GM19035 (cell line): ENCODE data around the gene ZNRF1.

ENCODE experiments used
- ATAC-seq: cut with Tn5 transposase; IDR thresholded peaks from one replicate; pipeline ENCODE4 v1.9.1; 2021; ENCODE audit not compliant: unreplicated experiment

ZNRF1 gene

DNA sequence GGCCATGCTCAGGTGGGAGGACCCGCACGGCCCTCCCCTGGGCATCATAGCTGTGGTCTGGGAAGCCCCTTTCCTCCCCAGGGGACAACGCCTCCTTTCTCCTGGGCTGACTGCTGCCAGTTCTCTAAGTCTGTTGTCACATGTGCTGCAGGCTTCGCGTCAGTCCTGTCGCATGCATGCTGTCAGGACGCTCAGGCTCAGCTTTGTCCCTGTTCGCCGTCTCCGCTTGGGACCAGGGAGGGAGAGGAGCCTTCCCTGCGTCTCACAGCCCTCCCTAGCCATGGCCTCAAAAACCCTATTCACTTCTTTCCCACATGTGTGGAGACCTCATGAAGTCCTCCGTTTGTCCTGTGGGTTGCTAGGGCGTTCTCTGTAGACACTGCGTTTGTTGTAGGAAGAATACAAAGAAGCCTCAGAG, 96.4 kb downstream of the ZNRF1 start:
- ATAC-seq: no peak

DNA sequence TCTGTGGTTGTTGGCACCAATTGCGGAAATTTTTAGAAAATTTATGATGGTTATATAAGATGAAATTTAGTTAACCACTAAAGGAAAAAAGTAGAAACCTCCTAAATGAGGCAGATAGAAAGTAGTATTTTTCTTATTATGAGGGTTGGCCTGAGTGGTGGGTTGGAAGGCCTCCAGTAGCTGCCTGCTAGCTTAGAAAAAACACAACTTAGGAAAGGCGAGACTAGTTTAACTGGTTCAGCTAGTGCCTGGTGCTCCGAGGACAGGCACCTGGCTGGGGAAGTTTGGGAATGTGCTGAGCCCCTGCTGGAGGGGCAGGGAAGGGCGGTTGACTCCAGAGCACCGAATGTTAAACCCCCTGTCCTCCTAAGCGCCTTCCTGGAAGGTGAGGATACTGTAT, 97.8 kb downstream of the ZNRF1 start:
- no peak for ATAC-seq

DNA sequence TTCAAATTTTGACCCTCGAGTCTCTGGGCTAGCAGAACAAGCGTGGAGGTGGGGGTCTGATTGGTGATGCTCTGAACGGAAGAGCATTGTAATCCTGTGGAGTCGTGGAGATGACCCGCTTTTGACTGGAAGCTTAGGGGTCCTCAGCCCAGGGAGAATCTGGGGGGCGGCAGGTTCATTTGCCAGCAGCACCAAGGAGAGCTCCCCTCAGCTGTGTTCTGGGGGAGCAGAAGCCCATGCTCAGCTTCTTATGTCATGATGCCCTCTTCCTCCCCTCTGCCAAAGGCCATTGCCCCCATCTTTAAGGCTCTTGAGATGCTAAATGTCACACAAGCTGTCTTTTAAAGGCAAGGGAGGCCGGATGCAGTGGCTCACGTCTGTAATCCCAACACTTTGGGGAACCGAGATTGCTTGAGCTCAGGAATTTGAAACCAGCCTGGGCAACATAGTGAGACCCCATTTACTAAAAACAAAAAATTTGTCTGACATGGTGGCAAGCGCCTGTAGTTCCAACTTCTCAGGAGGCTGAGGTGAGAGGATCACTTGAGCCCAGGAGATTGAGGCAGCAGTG, 98.5 kb downstream of the ZNRF1 start:
- no peak for ATAC-seq

GRCh38 chr16:75097941-75098901, 99.4 kb downstream of the ZNRF1 start:
- no peak for ATAC-seq

DNA sequence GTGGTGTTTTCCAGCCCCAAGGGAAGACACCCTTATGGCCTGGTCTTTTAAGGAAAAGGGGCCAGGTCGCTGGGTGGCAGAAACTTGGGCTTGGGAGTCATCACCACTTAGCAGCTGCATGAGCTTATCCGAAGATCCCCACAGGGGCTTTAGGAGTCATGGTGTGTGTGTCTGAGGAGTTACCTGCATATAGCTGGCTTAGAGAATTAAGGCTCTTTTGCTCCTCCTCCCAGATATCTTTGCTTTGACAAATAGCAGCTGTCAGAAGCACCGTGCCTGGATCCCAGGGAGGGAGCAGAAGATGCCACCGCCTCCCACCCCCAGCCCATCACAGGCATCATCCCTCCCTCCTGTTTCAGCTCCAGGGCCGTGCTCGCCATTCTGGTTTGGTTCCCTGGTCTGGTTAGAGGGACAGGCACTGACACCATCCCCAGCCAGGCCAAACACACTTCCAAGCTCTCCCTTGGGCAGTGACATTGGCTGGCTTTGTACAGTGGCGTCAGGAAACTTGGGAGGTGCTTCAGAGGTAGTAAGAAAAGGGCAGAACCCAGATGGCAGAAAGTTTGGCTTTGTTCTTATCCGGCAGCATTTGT, 100.3 kb downstream of the ZNRF1 start:
- no peak for ATAC-seq

DNA sequence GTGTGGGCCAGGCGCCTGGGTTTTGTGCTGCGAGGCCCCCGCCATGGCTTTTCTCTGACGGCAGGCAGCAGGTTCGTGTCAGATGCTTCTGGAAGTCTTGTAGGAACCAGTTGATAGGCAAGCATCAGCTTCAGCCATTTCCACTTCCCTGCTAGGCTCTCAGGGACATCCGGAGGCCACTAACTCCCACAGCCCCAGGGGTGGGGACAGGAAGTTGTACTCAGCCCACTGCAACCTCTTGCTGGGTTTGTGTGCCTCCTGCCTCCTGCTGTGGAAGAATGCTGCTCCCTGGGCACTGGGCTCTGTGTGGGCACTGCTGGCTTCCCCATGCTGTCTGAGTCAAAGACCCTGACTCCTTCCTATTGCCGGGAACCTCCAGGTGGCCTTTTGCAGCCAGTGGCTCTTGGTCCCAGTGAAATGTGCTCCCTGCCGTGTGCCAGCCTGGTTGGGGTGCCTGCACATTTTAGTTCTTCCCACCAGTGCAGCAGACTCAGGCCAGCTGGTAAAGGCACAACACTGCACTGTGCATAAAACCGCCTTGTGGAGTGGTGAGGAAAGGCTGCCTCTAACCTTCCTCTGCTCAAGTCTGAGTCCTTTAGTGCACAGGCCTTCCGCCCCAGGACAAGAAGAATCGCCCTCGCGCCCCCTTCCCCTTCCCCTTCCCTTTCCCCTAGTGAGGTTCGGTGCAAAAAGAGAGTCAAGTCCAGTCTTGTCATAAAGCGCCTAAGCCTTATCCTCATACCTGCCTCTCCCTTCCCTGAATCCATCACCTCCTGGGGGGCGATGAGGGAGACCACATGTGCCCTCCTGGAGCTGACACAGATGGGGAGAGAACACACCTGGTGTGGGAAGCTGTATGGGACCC, 101.1 kb downstream of the ZNRF1 start:
- ATAC-seq: no peak

DNA sequence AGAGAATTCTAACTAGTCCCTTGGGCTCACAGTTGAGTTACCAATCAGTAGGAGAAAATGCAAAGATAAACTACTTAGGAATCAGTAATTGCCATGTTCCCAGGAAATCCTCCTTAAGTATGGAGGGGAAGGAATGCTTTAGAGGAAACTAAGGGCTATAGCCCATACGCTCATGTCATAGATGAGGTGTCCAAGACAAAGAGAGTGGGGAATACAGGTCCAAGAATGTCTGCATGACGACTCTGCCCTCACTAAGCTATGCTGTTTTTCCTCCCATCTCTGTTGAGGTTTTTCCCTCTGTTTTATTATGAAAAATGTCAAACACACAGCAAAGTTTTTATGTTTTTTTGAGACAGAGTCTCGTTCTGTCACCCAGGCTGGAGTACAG, 101.8 kb downstream of the ZNRF1 start:
- ATAC-seq: no peak

GRCh38 chr16:75101635-75102034, 102.8 kb downstream of the ZNRF1 start:
- no peak for ATAC-seq

DNA sequence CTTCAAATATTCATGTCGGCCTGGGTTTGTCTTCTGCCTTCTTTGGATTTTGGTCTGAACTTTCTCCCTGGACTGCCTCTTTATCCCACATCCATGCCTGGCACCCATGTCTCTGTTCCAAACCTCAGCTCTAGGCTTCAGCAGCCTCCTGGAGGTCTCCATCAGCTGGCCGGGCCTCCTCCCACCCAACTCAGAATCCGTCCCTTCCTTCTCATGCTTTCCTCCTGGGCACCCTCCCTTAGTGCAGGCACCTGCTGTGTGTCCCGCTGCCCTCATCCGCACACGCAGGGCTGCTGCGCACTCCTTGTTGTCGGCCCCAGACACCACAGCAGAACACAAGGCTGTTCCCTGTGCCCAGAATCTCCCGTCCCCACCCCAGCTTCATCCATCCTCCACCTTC, 103.8 kb downstream of the ZNRF1 start:
- no peak for ATAC-seq

GRCh38 chr16:75103994-75104393, 105.2 kb downstream of the ZNRF1 start:
- no peak for ATAC-seq

GRCh38 chr16:75104836-75105235, 106.0 kb downstream of the ZNRF1 start:
- ATAC-seq: no peak

GRCh38 chr16:75105306-75106061, 106.7 kb downstream of the ZNRF1 start:
- ATAC-seq: no peak

DNA sequence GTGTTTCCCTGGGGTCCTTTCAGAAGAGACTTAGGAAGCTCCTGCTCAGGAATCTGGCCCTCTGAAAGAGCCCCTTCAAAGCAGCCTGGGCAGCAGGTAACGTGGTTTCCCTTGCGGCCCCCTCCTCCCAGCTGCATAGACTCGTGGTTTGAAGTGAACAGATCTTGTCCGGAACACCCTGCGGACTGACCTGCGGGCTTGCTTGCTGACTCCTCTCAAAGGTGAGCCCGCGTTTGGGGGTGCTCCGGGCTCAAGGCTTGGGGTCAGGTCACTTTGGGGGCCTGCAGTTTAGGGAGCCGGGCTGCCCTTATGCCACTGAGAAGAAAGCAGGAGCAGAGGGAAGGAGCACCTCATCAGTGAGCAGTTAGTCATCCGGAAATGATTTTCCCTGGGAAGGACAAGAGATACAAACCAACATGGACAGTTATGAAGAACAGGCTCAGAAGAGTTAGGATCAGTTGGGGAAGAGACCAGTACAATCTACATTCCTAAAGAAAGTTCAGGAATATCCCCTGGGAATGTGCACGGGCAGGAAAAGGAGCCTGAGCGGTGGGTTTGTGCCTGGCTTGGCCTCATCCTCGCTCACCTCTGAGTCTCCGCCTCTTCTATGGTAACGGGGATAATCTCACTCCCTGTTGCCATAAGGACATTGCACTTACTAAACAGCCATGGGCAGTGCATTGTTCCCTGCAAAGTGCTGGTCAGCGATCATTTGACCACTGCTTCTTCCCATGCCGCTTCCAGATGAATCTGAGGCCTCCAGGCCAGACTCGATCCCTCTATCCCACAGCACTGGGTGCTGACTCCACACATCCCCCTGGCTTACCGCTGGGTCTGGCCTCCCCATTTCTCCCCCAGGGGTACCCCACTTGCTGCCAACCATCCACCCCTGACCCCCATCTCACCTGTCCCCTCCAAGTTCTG, 107.8 kb downstream of the ZNRF1 start:
- ATAC-seq: no peak

- no peak for ATAC-seq
Measured at GRCh38 chr16:75107505-75107904, 108.7 kb downstream of the ZNRF1 start.

DNA sequence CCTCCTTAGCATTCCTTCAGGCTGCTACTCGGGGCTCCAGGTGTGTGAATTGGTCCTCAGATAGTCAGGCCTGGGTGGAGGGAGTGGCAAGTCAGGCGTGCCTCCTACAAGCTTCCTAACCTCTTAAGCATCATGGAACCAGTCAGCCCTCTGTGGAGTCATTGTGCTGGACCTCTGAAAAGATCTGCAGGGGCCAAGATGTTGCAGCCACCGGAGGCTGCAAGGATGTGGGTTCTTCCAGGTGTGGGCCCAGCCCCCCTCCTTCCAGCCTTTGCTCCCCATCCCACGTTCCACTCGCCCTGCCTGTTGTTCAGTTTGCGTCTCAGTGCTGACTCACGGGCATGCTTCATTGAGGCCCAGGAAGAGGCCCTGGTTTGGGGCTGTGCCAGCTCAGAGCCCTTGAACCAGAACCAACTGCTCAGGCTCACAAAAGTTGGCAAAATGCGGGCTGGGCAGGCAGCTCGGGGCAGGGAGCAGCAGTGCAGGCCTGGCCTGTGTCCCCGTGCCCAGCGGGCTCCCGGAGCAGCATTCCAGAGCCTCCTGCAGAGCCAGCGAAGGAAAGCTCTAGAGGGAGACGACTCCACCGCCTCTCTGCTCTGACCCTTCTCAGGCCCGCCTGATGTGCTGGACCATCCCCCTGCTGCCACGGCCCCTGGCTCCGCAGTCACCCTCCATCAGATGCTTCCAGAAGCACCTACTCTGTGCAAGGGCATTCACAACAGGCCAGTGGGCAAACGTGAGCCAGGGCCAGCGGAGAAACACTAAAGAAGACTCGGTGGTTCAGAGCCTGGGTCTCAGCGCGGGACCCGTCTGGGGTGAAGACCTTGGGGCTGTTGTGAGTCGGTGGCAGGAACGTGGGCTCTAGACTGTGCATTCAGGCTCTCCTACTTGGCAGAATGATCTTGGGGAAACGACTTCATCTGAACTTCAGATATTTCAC, 110.2 kb downstream of the ZNRF1 start:
- ATAC-seq: no peak

DNA sequence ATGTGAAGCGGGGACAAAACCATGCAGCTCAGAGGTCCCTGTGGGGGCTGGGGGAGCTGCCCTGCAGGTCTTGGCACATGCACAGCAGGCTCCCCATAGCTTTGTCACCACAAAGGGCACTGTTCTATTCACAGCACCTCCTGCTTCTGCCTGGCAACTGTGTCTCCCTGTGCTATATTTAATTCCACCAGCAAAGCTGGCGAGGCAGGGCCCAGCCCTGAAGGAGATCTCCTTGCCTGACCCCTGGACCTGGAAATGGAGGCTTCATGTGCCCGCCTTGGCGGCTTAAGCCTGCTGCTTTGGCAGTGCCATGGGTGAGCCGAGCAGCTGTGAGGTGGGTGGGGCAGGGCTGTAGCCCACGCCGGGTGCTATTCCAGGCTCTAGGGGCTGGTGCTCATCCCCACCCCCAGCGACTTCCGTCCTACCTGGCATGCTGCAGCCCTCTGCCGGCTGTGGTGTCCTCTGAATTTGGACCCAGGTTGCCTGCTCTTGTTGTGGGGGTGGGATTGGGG, 111.0 kb downstream of the ZNRF1 start:
- ATAC-seq: no peak

GRCh38 chr16:75110637-75111513, 112.1 kb downstream of the ZNRF1 start:
- ATAC-seq: peak; percentile 78
